NCI-H128 (cell line): ENCODE results near the gene KMT2A.
"Not testable (repeated sequence)": the region's sequence is repeated elsewhere in the genome, so short reads cannot be mapped to it uniquely, and the experiment has no call there.

Source experiments
- DNase-seq: peaks from one replicate; lab custom pipeline; 2025; ENCODE audit not compliant: unreplicated experiment; lab: John Stamatoyannopoulos, UW

Gene KMT2A

DNA sequence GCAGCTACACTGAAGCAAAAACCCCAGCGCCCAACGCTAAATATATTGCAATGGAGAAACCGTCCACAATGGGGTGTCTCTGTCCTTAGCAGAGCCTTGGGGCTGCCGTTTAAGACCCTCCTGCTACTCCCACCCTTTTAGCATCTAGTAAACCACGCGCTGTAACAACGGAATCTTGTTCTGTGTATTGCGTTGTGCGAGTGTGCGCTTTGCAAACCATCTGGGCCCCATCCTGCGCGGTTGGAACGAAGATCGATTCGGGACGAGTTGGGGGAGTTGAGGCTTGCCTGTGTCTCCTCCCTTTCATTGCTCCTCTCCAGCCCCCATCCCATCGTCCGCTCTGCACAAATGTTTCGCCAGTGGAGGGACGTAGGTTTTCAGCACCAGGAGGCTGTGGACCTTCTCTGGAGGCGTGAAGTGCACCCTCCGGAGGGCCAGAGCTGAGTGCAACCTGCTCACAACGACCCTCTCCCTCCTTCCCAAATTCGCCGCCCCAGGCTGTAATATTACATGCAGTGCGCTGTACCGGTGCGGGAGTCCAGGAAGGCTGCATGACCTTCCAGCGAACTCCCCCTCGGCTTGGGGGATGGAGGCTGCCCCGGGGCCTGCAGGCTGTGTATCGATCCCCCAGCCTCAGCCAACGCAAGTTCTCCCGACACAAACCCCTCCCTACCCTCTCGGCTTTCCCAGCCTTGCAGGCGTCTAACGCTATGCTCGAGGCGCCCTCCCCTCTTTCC lies 1.6 kb upstream of the KMT2A start:
- no peak for DNase-seq

DNA sequence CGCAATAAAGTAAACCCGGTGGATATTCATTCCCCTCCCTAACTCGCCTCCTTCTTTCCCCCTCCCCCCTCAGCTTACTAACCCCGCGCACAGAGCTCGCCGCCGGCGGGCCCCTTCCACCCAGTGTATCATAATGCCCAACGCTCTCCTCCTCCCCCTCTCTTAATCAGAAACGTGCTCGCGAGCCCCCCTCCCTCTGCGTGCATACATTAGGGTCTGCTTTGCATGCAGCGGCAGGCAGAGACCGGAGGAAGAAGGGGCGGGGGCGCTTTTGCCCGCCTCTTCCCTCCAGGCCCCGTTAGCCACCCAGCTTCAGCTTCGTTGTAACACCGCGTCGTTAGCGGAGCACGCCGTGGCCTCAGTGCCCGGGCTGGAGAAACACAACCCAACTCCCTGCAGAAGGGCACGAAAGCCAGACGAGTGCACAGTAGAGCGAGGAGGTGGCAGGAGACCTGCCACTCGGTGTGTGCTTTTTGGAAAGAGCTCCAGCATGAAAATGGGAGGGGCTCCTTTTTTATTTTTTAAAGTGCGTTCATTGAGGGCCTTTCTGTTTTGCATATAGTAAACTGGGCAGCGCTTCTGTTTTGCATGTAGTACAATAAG lies 901 bp upstream of the KMT2A start:
- peak; percentile 47 for DNase-seq

DNA sequence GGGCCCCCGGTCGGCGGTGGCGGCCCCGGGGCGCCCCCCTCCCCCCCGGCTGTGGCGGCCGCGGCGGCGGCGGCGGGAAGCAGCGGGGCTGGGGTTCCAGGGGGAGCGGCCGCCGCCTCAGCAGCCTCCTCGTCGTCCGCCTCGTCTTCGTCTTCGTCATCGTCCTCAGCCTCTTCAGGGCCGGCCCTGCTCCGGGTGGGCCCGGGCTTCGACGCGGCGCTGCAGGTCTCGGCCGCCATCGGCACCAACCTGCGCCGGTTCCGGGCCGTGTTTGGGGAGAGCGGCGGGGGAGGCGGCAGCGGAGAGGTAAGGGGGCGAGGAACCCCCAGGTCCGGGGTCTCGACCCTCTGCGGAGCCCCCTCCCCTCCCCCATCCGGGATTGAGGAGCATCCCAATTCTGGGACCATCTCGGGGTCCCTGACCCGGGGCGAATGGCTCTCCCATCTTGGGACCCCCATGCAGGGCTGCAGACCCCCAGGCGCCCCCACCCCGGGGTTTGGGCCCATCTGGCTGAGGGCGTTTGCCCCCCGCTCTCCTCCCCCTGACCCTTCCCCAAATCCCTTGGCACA lies 431 bp downstream of the KMT2A start:
- DNase-seq = no peak

- no peak for DNase-seq
These were observed 1.2 kb downstream of the KMT2A start for GRCh38 chr11:118437208-118438125.

GRCh38 chr11:118438314-118438931 lies 2.1 kb downstream of the KMT2A start:
- DNase-seq = no peak

DNA sequence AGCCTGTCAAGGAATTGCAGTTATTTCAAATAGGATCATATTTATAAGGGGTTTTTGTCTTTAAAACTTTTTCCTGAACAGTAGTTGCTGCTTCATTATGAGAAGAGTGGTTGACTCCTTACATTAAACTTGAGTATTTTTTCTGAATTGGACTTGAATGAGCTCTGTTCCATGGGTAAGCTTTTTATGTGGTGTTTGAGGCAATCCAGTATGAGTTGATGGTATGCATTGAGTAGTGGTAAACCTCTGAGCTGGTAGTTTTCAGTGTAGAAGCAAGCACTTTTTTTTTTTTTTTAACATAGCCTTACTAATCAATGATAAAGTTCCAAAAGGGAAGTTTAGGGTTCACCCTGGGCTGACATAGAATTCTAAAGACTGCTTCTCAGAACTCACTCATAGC lies 3.4 kb downstream of the KMT2A start:
- DNase-seq = no peak

GRCh38 chr11:118441770-118442275 lies 5.5 kb downstream of the KMT2A start:
- no peak for DNase-seq

GRCh38 chr11:118442301-118442700 lies 6.0 kb downstream of the KMT2A start:
- DNase-seq = no peak

GRCh38 chr11:118442908-118443589 lies 6.8 kb downstream of the KMT2A start:
- DNase-seq = no peak

- DNase-seq = no peak
These were observed 7.4 kb downstream of the KMT2A start for GRCh38 chr11:118443590-118444218.

GRCh38 chr11:118447423-118447822 lies 11.1 kb downstream of the KMT2A start:
- DNase-seq = no peak

DNA sequence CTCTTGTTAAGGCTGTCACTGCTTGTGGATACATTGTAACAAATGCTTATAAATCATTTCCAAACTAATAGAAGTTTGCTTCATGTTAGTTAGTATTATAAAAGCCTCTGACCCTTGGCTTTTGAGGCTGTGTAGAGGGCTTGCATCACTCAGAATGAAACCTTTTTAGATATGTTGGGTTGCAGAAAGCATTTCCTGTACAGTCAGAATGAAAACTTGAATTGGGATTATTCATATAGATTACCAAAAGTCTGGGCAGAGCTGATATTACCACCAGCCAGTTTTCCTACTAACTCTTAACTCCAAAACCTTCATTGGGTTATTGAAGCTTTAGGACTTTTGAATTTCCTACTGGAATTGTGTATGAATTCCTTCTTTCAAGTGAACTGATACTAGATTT lies 12.0 kb downstream of the KMT2A start:
- no peak for DNase-seq

- no peak for DNase-seq
These were observed 13.1 kb downstream of the KMT2A start for GRCh38 chr11:118449316-118449918.

DNA sequence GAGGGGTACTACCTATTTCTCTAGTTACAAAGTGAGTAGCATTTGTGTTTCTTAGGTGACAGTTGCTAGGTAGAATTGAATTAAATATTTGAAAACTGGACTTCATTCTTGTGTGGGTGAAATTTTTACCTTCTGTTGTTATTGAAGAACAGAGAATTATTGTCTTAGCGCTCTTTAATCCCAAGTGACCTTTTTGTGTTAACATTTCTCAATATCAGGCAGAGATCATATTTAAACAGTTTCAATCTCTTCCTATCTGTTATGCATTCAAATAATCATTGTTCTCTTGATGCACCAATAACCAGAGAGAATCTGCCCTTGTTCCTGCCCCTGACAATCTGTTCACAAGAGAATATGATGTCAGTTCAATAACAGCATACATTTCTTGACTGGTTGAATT lies 14.2 kb downstream of the KMT2A start:
- DNase-seq = no peak

DNA sequence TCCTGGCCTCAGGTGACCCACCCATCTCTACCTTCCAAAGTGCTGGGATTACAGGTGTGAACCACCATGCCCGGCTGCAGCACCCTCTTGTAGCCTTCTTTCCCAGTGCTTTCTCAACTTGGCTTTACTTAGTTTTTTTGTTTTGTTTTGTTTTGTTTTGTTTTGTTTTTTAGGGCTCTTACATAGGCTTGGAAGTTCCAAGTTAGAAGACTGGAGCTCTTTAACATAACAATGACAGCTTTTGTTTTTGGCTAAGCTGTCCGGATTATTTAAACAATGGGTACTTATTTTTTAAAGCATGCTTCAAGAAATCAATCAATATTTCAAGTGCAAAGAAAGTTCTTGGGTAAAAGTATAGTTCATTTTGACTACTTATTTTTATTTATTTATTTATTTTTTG lies 25.9 kb downstream of the KMT2A start:
- no peak for DNase-seq

DNA sequence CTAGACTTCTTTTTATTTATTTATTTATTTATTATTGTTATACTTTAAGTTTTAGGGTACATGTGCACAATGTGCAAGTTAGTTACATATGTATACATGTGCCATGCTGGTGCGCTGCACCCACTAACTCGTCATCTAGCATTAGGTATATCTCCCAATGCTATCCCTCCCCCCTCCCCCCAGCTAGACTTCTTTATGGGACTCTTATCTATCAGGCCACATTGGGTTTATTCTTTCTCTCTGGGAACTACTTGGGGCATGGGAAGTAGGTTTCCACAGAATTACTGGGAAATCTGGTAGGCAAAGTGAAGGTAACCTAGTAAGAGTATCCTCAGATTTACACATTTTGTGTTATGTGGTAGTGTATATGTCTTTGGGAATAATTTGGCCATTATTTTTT lies 32.7 kb downstream of the KMT2A start:
- DNase-seq = not testable (repeated sequence)

- DNase-seq = no peak
These were observed 34.7 kb downstream of the KMT2A start for GRCh38 chr11:118471030-118471429.

- DNase-seq = no peak
These were observed 37.2 kb downstream of the KMT2A start for GRCh38 chr11:118473537-118473936.

DNA sequence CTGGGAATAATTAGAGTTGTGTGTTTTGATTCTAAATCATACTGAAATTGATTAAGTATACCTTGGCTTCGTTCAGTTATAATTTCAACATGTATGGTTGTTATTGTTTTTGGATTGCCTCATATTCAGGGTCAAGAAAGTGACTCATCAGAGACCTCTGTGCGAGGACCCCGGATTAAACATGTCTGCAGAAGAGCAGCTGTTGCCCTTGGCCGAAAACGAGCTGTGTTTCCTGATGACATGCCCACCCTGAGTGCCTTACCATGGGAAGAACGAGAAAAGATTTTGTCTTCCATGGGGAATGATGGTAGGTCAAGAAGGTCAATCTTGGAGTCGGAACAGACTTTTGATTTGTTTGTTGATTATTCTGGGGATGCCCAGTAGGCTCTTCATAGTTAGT lies 40.4 kb downstream of the KMT2A start:
- DNase-seq = no peak
